GM13976 (cell line): ENCODE data around the gene NPY4R.
"Not testable (repeated sequence)": the region's sequence is repeated elsewhere in the genome, so short reads cannot be mapped to it uniquely, and the experiment has no call there.

Experiments
- DNase-seq: peaks from one replicate; pipeline ENCODE4 v3.0.0; 2012; ENCODE audit warnings: low spot score
- in situ Hi-C: fragments of 300-500 bp; cut with MboI; formaldehyde crosslinking; loops from one replicate; pipeline ENCODE4 v1.12.0; 2022; ENCODE audit warnings: low sequenced_read_pairs, mixed read lengths, inconsistent platforms; ENCODE audit not compliant: unreplicated experiment

The NPY4R gene

DNA sequence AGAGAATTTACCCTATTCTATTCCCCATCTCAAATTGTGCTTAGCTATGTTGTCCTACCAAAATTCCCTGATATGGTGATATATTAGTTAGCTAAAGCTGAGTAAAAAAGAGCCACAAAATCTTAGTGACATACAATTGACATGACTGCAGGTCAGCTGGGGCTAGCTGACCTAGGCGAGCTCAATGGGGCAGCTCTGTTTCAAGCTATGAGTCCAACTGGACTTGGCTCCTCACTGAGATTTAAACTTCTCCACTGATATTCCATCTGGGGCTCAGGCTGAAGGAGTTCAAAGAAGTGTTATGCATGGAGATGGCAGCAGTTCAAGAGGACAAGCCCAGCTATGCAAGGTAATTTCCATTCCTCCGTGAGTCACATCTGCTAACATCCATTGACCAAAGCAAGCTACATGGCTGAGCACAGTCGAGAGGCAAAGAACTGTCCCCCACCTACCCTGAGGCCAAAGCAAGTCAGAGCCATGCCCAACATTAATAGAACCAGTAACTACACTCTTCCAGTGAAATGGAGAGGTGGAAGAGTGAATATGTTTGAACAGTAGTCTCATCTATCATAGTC lies 9.1 kb upstream of the NPY4R start:
- in situ Hi-C loops, DNase-seq: not testable (repeated sequence)

DNA sequence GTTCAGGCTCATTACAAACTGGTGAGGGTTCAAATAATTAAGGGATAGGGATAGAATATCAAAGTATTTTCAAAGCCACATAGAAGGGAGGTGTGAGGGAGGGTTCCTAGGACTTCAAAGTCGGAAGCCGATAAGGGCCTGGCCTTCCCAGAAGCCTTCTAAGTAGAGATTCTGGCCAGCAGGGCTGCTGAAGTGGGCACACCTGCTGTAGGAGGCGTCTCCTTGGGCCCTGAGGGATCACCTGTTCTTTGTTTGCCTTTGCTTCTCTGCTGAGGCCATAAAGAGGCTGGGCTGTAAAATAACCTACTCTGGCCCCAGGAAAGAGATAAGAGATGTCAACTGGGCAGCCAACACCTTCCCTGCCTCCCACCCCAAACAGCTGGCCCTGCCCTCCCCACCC lies 8.0 kb upstream of the NPY4R start:
- in situ Hi-C loops: not testable (repeated sequence)

DNA sequence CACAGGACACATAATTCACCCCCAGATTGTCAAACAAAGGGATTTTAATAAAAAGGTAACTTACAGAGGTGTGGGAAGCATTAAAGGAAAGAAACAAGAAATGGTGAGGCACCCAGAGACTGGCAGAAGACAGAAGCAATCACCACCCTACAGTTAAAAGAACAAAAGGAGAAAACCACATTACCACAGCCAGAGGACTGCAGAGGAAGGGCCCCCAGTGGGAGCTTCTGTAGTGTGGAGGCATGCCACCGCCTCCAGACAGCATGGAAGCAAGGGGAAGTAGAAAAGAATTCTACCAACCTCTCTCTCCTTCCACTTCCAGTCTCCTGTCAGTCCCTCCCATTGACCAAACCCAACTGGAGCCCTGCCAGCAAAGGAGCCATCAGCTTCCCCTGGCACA lies 4.4 kb upstream of the NPY4R start:
- in situ Hi-C loops, DNase-seq: not testable (repeated sequence)

More for the DNA sequence above, 8.0 kb upstream of the NPY4R start:
- not testable (repeated sequence) for DNase-seq

DNA sequence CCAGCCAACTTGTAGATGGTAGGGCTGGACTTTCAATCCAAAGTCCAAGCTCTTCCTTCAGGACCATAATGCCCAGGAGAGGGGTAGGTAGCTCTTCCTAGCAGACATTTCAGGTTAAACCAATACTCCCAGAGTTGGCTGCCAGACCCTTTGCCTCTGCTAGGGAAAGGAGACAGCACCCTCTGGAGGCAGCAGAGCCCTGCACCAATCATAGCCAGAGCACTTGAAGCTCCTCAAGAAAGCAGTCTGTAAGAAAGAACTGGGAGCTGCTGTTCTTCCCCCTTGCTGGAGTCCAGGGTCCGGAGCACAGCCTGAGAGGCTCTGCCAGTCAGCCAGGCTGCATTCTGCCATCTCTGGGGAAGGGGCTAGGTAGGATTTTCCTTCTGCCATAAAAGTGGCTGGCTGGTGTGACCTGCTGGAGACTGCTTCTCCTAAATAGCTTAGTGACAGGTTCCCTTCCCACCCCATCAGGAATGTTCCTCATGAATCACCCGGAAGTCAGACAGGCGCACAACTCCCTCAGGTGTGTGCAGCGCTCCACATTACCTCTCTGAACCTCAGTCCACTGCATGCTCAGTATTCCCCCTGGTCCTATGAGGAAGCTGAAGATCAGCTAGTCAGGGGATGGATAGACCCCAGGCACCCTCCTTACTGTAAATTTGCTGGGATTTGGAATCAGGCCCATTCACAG lies 2.5 kb upstream of the NPY4R start:
- in situ Hi-C loops, DNase-seq: not testable (repeated sequence)

DNA sequence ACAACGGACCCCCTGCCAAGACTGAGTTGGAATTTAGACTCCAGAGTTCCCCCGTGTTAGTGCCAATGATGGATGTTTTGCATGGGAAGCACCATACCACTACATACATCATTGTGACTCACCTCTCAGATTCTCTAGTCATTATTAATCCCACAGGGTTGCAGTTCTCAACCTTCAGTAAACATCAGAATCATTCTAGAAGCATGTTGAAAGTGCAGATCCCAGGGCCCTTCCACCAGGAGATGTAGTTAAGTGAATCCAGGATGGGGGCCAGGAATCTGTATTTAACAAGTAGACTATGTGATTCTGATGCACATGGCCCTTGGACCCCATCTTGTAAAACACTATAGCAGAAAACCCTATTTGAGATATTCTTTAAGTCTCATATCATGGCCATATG lies 2.1 kb downstream of the NPY4R start:
- in situ Hi-C loops, DNase-seq: not testable (repeated sequence)

DNA sequence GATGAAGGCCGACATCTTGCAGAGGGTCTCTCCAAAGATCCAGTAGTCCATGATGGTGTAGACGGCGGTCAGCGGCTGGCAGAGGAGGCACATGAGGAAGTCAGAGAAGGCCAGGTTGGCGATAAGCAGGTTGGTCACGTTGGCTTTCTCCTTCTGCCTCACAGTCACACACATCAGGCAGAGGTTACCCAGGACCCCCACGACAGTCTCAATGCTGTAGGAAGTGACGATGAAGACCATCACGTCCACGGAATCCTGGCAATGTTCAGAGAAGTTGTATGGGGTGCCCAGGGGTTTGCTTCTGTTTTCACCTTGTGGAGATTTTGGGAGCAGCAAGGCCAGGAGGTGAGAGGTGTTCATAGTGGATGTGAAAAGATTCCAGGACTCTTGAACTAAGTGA lies 3.5 kb downstream of the NPY4R start:
- in situ Hi-C loops, DNase-seq: not testable (repeated sequence)

DNA sequence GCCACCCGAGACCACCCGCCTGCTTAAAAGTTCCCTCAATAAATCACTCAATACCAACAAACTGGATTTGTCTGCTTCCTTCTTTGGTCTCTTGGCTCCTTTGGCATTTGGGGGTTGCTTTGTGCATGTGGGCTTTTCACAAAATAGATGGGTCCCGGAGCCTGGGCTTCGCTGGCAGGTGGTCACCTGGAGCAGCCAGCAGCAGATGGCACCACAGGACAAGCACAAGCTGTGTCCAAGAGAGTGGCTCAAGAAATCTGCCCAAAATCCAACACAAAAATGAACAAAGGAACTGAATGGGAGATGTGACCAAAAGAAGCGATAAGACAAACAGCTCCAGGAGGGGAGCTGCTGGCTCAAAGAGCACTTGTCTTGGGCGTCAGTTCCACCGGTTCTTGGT lies 6.2 kb downstream of the NPY4R start:
- in situ Hi-C loops, DNase-seq: not testable (repeated sequence)

DNA sequence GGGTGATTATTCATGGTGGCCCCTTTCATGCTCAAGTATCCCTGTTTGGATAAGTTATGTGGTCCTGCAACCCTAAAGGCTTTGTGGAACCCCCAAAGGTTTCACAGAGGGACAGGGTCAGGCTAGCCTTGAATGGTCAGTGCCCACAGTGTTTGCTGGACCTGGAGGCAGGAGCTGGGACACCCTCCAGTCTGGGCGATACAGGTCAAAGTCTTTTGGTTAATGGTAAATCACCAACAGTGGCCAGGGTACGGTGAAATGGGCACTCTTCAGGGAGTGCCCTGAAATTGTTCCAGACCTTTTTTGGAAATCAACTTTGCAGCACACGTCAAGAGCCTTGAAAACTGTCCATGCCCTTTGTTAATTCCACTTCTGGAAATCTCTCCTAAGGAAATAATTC lies 8.7 kb downstream of the NPY4R start:
- in situ Hi-C loops, DNase-seq: not testable (repeated sequence)

DNA sequence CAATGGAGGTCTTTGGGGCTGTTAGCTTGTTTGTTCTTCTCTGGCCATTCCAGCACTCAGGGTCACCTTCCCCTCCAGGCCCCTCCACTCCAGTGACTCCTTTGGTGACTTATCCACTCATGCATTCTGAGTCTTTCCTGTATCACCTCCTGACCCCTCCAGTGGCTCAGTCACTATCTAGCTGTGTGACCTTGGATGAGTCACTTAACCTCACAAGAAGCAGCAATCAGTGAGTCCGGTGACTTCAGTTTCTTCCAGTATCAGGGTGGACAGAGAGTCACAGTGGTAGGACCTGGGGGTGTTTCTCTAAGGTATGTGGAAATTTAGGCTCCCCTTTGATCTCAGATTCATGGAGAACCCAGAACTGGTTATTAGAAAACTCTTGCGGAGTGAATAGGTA lies 9.8 kb downstream of the NPY4R start:
- in situ Hi-C loops, DNase-seq: not testable (repeated sequence)

DNA sequence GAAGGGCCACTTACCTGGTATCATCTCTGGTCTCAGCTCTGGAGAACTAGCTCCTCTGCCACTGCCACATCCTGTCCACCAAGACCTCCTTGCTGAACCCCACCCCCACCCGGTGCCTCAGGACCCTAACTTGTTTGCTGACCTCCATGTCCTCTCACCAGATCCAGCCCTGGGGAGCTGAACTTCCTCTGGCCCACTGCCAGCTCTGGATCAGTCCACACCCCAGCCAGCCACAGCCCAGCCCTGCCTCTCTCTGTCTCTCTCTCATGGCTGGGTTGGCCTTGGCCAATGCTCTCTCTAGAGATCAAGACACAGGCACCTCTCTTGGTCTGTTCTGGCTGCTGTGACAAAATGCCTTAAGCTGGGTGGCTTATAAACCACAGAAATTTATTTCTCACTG lies 14.4 kb downstream of the NPY4R start:
- DNase-seq, in situ Hi-C loops: not testable (repeated sequence)

DNA sequence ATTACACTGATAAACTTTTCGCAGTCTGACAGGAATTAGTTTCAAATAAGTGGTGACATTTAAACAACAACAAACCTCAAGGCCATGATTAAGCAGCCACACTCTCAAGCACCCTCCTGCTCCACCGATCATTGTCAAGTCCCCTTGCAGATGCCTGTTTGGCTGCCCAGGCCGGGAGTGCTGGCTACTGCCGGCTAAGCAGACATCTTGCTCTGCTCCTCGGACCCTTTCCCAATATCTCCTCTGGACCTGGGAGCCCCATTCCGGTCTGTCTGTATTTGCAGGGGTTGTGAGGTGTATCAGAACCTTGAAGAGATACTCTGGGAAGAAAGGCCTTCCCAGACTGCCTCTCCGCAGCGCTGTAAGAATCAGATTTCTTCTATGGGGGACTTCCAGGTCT lies 14.9 kb downstream of the NPY4R start:
- DNase-seq, in situ Hi-C loops: not testable (repeated sequence)

DNA sequence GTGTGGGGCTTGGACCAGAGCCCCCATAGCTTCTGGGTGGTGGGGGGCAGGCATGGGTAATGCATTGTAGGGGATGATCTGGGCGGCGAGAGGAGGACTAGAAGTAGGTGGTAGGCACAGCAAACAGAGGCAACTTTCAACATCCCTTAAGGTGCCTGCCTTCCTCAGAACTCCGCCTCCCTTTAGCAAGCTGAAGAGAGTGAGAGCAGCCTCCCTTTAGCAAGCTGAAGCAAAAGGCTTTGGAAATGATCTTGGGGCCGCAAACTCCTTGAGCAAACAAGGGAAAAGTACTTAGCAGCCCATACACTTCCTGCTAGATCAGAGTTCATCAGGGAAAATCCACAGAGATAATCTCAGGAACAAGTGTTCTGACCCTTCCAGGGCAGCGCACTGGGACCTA lies 18.3 kb downstream of the NPY4R start:
- in situ Hi-C loops, DNase-seq: not testable (repeated sequence)

DNA sequence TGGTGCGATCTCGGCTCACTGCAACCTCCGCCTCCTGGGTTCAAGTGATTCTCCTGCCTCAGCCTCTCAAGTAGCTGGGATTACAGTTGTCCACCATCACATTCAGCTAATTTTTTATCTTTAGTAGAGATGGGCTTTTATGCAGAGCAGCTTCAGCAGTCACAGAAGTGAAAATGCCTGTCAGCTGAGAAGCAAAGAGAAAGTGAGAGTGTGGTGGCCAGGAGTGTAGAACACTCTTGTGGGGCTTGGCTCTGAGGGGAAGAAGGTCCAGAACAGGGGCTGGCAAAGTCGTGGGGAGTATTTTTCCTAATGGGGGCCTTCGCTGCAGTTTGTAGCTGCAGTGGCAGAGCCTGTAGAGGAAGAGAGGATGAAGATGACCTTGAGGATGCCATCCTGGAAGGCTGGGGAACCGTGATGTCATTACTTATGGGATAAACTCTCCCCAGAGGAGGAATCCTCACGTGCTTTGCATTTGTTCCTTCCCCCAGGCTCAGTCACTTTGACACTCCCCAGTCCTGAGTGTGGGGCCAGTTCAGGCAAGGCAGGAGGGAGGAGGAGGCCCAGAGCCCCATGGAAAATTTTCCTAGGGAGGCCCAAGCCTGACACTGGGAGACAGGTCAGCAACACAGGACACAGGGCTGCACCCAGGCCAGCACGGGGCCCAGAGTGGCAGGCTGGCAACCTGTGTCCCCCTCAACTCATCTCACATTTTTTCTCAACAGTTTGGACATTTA lies 20.2 kb downstream of the NPY4R start:
- DNase-seq, in situ Hi-C loops: not testable (repeated sequence)

DNA sequence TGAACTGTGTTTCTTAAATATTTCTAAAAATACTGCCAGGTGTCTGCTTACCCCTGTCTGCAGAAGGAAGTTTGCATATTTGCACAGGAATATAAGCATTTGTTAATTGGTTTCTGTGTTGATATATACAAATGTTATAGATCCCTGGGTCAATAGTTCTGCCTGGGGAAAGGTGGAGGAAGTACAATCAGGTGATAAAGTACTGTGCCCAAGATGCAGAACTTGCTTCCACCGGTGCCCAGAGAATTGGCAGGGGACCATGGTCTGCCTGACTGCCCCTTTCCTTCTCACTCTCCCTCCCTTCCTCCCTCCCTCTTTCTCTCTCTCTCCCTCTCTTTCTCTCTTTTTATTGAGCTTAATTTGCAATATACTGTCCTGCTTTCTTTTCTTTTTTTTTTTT lies 22.3 kb downstream of the NPY4R start:
- in situ Hi-C loops, DNase-seq: not testable (repeated sequence)

DNA sequence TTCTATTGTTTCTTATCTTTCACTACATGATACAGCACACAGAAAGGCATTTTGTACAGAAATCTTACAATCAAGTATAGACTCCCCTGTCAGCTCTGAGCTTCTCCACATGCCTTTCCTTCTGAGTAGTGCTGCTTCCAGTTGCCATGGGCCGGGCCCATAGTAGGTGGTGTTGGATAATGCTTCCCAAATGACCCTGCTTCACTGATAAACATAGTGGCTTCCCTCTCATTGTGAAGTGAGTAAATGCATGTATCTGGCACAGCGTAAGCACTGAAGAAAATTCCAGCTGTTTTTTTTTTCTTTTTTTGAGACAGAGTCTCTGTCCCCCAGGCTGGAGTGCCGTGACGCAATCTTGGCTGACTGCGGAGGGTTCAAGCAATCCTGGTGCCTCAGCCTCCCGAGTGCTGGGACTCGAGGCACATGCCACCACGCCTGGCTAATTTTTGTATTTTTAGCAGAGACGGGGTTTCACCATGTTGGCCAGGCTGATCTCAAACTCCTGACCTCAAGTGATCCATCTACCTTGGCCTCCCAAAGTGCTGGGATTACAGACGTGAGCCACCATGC lies 23.0 kb downstream of the NPY4R start:
- in situ Hi-C loops, DNase-seq: not testable (repeated sequence)

DNA sequence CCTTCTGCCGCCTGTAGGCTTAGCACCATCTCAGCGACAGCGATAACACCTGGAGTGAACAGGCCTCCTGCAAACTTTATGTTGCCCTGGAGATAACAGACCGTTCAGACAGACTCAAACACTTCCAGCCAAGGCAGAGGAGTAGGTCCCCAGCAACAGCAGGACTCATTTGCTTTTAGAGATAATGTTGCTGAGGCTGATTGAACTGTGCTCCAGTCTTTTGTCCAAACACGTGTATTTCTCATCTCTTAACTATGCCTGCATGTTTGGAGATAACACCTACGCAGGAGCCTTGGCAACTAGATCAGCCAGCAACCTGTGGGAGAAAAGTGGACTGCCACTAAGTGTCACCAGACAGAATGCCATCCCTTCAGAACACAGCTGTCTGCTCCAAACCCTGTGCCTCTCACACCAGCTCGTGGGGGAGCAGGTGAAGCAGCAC lies 23.9 kb downstream of the NPY4R start:
- DNase-seq, in situ Hi-C loops: not testable (repeated sequence)

DNA sequence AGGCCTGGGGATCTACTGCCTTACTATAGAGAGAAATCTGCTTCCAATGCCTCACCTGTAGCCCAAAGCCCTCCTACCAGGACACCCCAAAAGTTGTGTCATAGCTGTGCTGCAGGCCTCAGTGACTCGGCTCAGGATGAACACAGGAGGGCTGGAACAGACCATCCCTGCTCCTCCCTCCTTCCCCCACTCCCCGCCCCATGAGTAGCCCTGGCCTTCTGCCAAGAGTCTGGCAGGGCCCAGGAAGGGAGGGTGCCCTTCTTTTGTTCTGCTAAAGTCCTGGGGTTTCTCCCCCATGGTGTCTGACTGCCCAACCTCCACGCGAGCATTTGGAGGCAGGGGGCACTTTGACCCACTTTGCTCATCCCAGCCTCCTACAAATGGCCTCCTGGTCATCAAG lies 24.8 kb downstream of the NPY4R start:
- in situ Hi-C loops, DNase-seq: not testable (repeated sequence)

DNA sequence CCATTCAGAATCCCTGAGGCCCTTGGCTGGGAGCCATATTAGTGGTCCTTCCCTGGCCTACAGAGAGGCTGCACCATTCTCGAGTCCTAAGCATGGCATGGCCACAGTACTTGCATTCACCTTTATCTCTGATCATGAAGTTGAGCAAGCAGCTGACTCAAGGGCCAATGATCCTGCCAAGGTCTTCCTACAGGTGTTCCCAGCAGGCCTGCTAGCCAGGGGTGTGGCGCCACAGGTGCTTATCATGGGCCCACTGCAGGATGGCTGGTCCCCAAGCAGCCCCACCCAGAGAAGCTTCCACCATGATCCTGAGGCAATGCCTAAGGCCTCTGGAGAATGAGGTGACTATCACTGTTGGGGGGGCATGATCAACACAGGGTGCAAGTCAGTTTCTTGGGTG lies 42.2 kb downstream of the NPY4R start:
- in situ Hi-C loops, DNase-seq: not testable (repeated sequence)
